ENCODE data around the gene NACC1. TPM values are rescaled to one million over a fixed set of nuclear protein-coding genes. Genes with fewer than 3 reads are reported as not detected.

Gene NACC1
- total RNA-seq: 100 to 1,000 TPM; 127 to 137 (median 134) TPM

- Mint-ChIP-seq H3K36me3 (ENCODE audit: insufficient read depth) (peaks cover 11% of the 10 kb centered on the region), H3K9me3 (no peaks in the 10 kb centered on the region), H3K4me3 (peak within 1 kb of the TSS; percentile 93), H3K4me1 (ENCODE audit: low read depth) (peaks cover 61% of the 10 kb centered on the region), H3K27me3 (ENCODE audit: low read depth) (no peaks in the 10 kb centered on the region)
- DNase-seq (peak; percentile 85), ATAC-seq (peak; percentile 81 to 85)
These were observed at the start of gene NACC1 for GRCh38 chr19:13117772-13118423. Gene NACC1 (plus strand): TSS chr19:13118264. CDS start chr19:13135208, 16,944 bp downstream.

GRCh38 chr19:13069415-13070359, 48.4 kb upstream of the NACC1 start:
- H3K9me3 Mint-ChIP-seq: no peaks in the 10 kb centered on the region
- no peaks in the 10 kb centered on the region for H3K36me3 Mint-ChIP-seq (ENCODE audit: insufficient read depth)
- no peak for ATAC-seq
- no peak for DNase-seq
- no peaks in the 10 kb centered on the region for H3K4me1 Mint-ChIP-seq (ENCODE audit: low read depth)
- no peak overlapping the region for H3K4me3 Mint-ChIP-seq
- H3K27me3 Mint-ChIP-seq (ENCODE audit: low read depth): peaks cover 6% of the 10 kb centered on the region

GRCh38 chr19:13070425-13071140, 47.5 kb upstream of the NACC1 start:
- Mint-ChIP-seq H3K4me1 (ENCODE audit: low read depth) (no peaks in the 10 kb centered on the region), H3K27me3 (ENCODE audit: low read depth) (peaks cover 6% of the 10 kb centered on the region), H3K4me3 (no peak overlapping the region), H3K36me3 (ENCODE audit: insufficient read depth) (peaks cover 2% of the 10 kb centered on the region), H3K9me3 (no peaks in the 10 kb centered on the region)
- no peak for ATAC-seq
- DNase-seq: no peak

GRCh38 chr19:13071444-13072187, 46.4 kb upstream of the NACC1 start:
- Mint-ChIP-seq H3K27me3 (ENCODE audit: low read depth) (peaks cover 6% of the 10 kb centered on the region), H3K9me3 (no peaks in the 10 kb centered on the region), H3K36me3 (ENCODE audit: insufficient read depth) (peaks cover 2% of the 10 kb centered on the region), H3K4me3 (no peak overlapping the region), H3K4me1 (ENCODE audit: low read depth) (no peaks in the 10 kb centered on the region)
- DNase-seq (no peak), ATAC-seq (no peak)

- no peaks in the 10 kb centered on the region for H3K9me3 Mint-ChIP-seq
- DNase-seq (no peak), ATAC-seq (no peak)
- H3K36me3 Mint-ChIP-seq (ENCODE audit: insufficient read depth): peaks cover 2% of the 10 kb centered on the region
- H3K4me3 Mint-ChIP-seq: no peak overlapping the region
- H3K27me3 Mint-ChIP-seq (ENCODE audit: low read depth): peaks cover 6% of the 10 kb centered on the region
- no peaks in the 10 kb centered on the region for H3K4me1 Mint-ChIP-seq (ENCODE audit: low read depth)
These were observed 45.7 kb upstream of the NACC1 start for GRCh38 chr19:13072188-13072908.

- H3K4me3 Mint-ChIP-seq: no peak overlapping the region
- no peak for ATAC-seq
- no peaks in the 10 kb centered on the region for H3K4me1 Mint-ChIP-seq (ENCODE audit: low read depth)
- H3K27me3 Mint-ChIP-seq (ENCODE audit: low read depth): peaks cover 6% of the 10 kb centered on the region
- no peaks in the 10 kb centered on the region for H3K9me3 Mint-ChIP-seq
- DNase-seq: no peak
- H3K36me3 Mint-ChIP-seq (ENCODE audit: insufficient read depth): peaks cover 2% of the 10 kb centered on the region
These were observed 44.8 kb upstream of the NACC1 start for GRCh38 chr19:13073263-13073662.

- Mint-ChIP-seq H3K4me3 (no peak overlapping the region), H3K4me1 (ENCODE audit: low read depth) (peaks cover 4% of the 10 kb centered on the region), H3K27me3 (ENCODE audit: low read depth) (peaks cover 4% of the 10 kb centered on the region), H3K36me3 (ENCODE audit: insufficient read depth) (peaks cover 2% of the 10 kb centered on the region), H3K9me3 (no peaks in the 10 kb centered on the region)
- ATAC-seq (no peak), DNase-seq (no peak)
These were observed 43.7 kb upstream of the NACC1 start for GRCh38 chr19:13074378-13074777.

GRCh38 chr19:13076320-13076719, 41.7 kb upstream of the NACC1 start:
- Mint-ChIP-seq H3K4me1 (ENCODE audit: low read depth) (peaks cover 4% of the 10 kb centered on the region), H3K27me3 (ENCODE audit: low read depth) (peaks cover 3% of the 10 kb centered on the region), H3K4me3 (no peak overlapping the region), H3K9me3 (no peaks in the 10 kb centered on the region), H3K36me3 (ENCODE audit: insufficient read depth) (peaks cover 2% of the 10 kb centered on the region)
- DNase-seq (no peak), ATAC-seq (no peak)

- H3K4me3 Mint-ChIP-seq: no peak overlapping the region
- H3K4me1 Mint-ChIP-seq (ENCODE audit: low read depth): peaks cover 4% of the 10 kb centered on the region
- no peak for ATAC-seq
- no peak for DNase-seq
- H3K9me3 Mint-ChIP-seq: no peaks in the 10 kb centered on the region
- peaks cover 3% of the 10 kb centered on the region for H3K27me3 Mint-ChIP-seq (ENCODE audit: low read depth)
- H3K36me3 Mint-ChIP-seq (ENCODE audit: insufficient read depth): peaks cover 2% of the 10 kb centered on the region
These were observed 41.3 kb upstream of the NACC1 start for GRCh38 chr19:13076787-13077186.

GRCh38 chr19:13077240-13077639, 40.8 kb upstream of the NACC1 start:
- H3K4me3 Mint-ChIP-seq: no peak overlapping the region
- no peak for DNase-seq

GRCh38 chr19:13078381-13078780, 39.7 kb upstream of the NACC1 start:
- no peak overlapping the region for H3K4me3 Mint-ChIP-seq
- no peaks in the 10 kb centered on the region for H3K9me3 Mint-ChIP-seq
- peaks cover 4% of the 10 kb centered on the region for H3K4me1 Mint-ChIP-seq (ENCODE audit: low read depth)
- H3K36me3 Mint-ChIP-seq (ENCODE audit: insufficient read depth): peaks cover 2% of the 10 kb centered on the region
- DNase-seq: no peak
- peaks cover 3% of the 10 kb centered on the region for H3K27me3 Mint-ChIP-seq (ENCODE audit: low read depth)
- ATAC-seq: no peak

More at GRCh38 chr19:13077240-13077639, 40.8 kb upstream of the NACC1 start:
- Mint-ChIP-seq H3K4me1 (ENCODE audit: low read depth) (peaks cover 4% of the 10 kb centered on the region), H3K9me3 (no peaks in the 10 kb centered on the region), H3K27me3 (ENCODE audit: low read depth) (peaks cover 3% of the 10 kb centered on the region), H3K36me3 (ENCODE audit: insufficient read depth) (peaks cover 2% of the 10 kb centered on the region)
- no peak for ATAC-seq

GRCh38 chr19:13078897-13079541, 39.0 kb upstream of the NACC1 start:
- H3K27me3 Mint-ChIP-seq (ENCODE audit: low read depth): no peaks in the 10 kb centered on the region
- H3K4me1 Mint-ChIP-seq (ENCODE audit: low read depth): peaks cover 4% of the 10 kb centered on the region
- peaks cover 2% of the 10 kb centered on the region for H3K36me3 Mint-ChIP-seq (ENCODE audit: insufficient read depth)
- ATAC-seq (no peak), DNase-seq (no peak)
- H3K9me3 Mint-ChIP-seq: no peaks in the 10 kb centered on the region
- no peak overlapping the region for H3K4me3 Mint-ChIP-seq

GRCh38 chr19:13079542-13079986, 38.5 kb upstream of the NACC1 start:
- Mint-ChIP-seq H3K4me1 (ENCODE audit: low read depth) (peaks cover 4% of the 10 kb centered on the region), H3K36me3 (ENCODE audit: insufficient read depth) (peaks cover 2% of the 10 kb centered on the region), H3K27me3 (ENCODE audit: low read depth) (no peaks in the 10 kb centered on the region), H3K4me3 (no peak overlapping the region), H3K9me3 (no peaks in the 10 kb centered on the region)
- DNase-seq (no peak), ATAC-seq (no peak)

Measured in activated T-cell treated with anti-CD3 and anti-CD28 coated beads, Interleukin-2, amount 50 U/mL, for 4 hours (primary cell).